Pancreas (tissue), 10 donors: ENCODE results near the gene PLD1. TPM values are rescaled to one million over a fixed set of nuclear protein-coding genes. Genes with fewer than 3 reads are reported as not detected.

Experiments
- ATAC-seq, 4 donors: fragments of 200-7000 bp; cut with Tn5 transposase; one replicate each; pipeline versions ENCODE4 v1.8.0 to v1.9.1; 2020; ENCODE audit warnings: mild to moderate bottlenecking in 4 of 4, moderate library complexity in 4 of 4
- DNase-seq, 6 donors: peaks; one replicate each; pipeline ENCODE4 v3.0.0-alpha.2; 2020
- FAIRE-seq: peaks from 2 replicates; lab custom pipeline; 2012; peaks lifted over from hg19 to GRCh38; lab: Jason Lieb, UNC
- H3K27ac ChIP-seq, 4 donors: fragments of 200-600 bp; sonication (generic); 1 replicate in 3 of 4; 2 replicates in 1 of 4; pipeline versions ENCODE4 v1.5.0 to v1.8.0; 2020
- H3K27me3 ChIP-seq, 4 donors: fragments of 200-600 bp; one replicate each; pipeline ENCODE4 v1.8.0; 2021
- H3K36me3 ChIP-seq, 3 donors: fragments of 200-600 bp; sonication (generic) in 1 of 3; one replicate each; pipeline versions ENCODE4 v1.5.0 to v1.8.0; 2020 to 2021
- H3K4me1 ChIP-seq, 3 donors: fragments of 200-600 bp; one replicate each; pipeline ENCODE4 v1.8.0; 2021
- H3K4me3 ChIP-seq, 4 donors: fragments of 200-600 bp; sonication (generic) in 2 of 4; one replicate each; pipeline versions ENCODE4 v1.5.0 to v1.8.0; 2020 to 2021
- H3K9me3 ChIP-seq, 4 donors: fragments of 200-600 bp; one replicate each; pipeline ENCODE4 v1.8.0; 2021
- WGBS, 2 donors: extraction: QIAGEN DNeasy Blood & Tissue Kit; methylation state at CpG; one replicate each; pipeline ENCODE4 v1.1.7; 2013; 5-methylcytosine and 5-hydroxymethylcytosine counted together
- intact Hi-C, 3 donors: fragments of 100-400 bp; cut with DNase I; formaldehyde crosslinking; loops; one replicate each; pipeline versions ENCODE4 v1.11.1 to v1.14.2; 2022
- polyA plus RNA-seq, 2 donors: library from polyadenylated mRNA; stranded (reverse); fragments of 200-250 nt; gene quantifications; one replicate each; pipeline ENCODE4 v1.2.3, GENCODE V29; 2013
- total RNA-seq, 6 donors: library from RNA; stranded (reverse); fragmentation: NEBNext Ultra II Directional in 4 of 6; extraction: Animal tissue kit (Norgen Biotek cat#: 25700) in 4 of 6; gene quantifications; one replicate each; pipeline versions ENCODE4 v1.2.1 to v1.2.4, GENCODE V29; 2021 to 2023
- TF ChIP-seq, protein P1 (sequence below), 4 donors: fragments of 200-600 bp; sonication (generic) in 3 of 4; IDR thresholded peaks; one replicate each; pipeline versions ENCODE4 v1.5.0 to v1.8.0; 2021; ENCODE audit warnings: antibody characterized with exemption in 4 of 4
- donor health status: healthy with polysubstance abuse.
- donor health status: DM: no; HTN: no; CAD: no; lungs with moderate emphysema.
- donor health status: DM: no; HTN: no; CAD: no.
- donor health status: control.
- donor health status: control.
- donor health status: Bipolar disorder and iron deficiency.
- donor health status: DM: yes; HTN: yes; CAD: no.
- donor health status: DM: no; HTN: no; CAD: no.
- donor health status: DM: no; HTN: no; CAD: no.
- donor health status: DM: yes; HTN: yes; CAD: no.

Gene PLD1
- total and polyA plus RNA-seq, 8 donors = 14.7 to 62.1 (median 33.7) TPM

DNA sequence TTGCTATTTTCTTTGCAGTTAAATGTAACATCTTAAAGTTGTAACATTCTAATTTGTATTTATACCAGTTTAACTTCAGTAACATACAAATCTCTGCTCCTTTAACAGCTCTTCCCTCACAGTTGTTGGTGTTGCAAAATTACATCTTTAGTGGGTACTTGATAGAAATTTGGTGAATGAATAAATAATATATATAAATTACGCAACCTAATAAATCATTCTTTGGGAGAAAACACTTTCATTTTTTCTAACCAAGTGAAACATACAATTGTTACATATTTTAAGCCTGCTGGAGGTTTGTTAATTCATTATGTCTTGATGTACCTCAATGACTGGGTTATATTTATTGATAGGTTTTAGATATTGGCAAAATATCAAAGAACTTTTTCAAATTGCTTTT, 118.8 kb downstream of the PLD1 start:
- no peaks in the 10 kb centered on the region for H3K27me3 ChIP-seq
- ATAC-seq = no peak
- H3K27ac ChIP-seq = no peak overlapping the region
- no peak overlapping the region for H3K4me3 ChIP-seq
- peaks cover 0 to 4% (median 0%) of the 10 kb centered on the region in 3 donors for H3K36me3 ChIP-seq
- WGBS, 2 donors = 93 to 98% methylated on average over 1 of the region's 1 CpG
- TF ChIP-seq, protein P1, sequence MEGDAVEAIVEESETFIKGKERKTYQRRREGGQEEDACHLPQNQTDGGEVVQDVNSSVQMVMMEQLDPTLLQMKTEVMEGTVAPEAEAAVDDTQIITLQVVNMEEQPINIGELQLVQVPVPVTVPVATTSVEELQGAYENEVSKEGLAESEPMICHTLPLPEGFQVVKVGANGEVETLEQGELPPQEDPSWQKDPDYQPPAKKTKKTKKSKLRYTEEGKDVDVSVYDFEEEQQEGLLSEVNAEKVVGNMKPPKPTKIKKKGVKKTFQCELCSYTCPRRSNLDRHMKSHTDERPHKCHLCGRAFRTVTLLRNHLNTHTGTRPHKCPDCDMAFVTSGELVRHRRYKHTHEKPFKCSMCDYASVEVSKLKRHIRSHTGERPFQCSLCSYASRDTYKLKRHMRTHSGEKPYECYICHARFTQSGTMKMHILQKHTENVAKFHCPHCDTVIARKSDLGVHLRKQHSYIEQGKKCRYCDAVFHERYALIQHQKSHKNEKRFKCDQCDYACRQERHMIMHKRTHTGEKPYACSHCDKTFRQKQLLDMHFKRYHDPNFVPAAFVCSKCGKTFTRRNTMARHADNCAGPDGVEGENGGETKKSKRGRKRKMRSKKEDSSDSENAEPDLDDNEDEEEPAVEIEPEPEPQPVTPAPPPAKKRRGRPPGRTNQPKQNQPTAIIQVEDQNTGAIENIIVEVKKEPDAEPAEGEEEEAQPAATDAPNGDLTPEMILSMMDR (IDR thresholded peaks at IDR 0.05) = no peak
- intact Hi-C loops = no loop called here
- FAIRE-seq = peak; percentile 63
- no peaks in the 10 kb centered on the region for H3K4me1 ChIP-seq
- no peaks in the 10 kb centered on the region for H3K9me3 ChIP-seq
- DNase-seq = no peak

DNA sequence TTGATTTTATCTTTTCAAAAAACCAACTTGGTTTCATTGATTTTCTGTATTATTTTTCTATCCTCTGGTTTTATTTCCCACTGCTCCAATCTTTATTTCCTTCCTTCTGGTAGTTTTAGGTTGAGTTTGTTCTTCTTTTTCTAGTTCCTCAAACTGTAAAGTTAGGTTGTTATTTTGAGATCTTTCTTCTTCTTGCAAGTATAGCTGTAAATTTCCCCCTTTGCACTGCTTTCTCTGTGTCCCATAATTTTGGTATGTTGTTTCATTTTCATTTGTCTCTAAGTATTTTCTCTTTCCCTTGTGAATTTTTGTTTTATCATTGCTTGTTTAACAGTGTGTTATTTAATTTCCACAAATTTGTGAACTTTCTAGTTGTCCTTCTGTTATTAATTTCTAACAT, 120.0 kb downstream of the PLD1 start:
- Histone ChIP-seq H3K27me3 (no peaks in the 10 kb centered on the region), H3K4me1 (no peaks in the 10 kb centered on the region), H3K36me3 (peaks cover 0 to 7% (median 0%) of the 10 kb centered on the region in 3 donors), H3K27ac (no peak overlapping the region), H3K4me3 (no peak overlapping the region), H3K9me3 (no peaks in the 10 kb centered on the region)
- TF ChIP-seq, protein P1 (IDR thresholded peaks at IDR 0.05) = no peak
- no peak for DNase-seq
- no peak for ATAC-seq
- intact Hi-C loops = no loop called here
- FAIRE-seq = peak; percentile 82

DNA sequence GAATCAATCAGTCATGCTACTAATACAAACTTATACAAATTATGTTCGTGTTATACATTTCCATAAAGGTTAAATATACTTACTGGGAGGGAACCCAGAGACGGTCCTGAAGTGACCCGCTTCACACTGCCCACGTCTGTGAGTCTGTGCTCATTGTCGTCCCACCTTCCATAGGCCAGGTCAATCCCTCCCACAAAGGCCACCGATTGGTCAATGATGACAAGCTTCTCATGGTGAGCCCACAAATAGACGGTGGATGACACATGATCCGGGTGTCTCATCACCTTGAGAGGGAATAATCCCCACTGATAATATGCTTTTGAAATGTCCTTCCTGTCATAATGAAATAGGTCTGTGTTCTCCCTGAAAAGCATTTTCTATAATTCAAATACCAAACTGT, 121.7 kb downstream of the PLD1 start:
- TF ChIP-seq, protein P1 (IDR thresholded peaks at IDR 0.05) = no peak
- FAIRE-seq (no peak), DNase-seq (no peak)

DNA sequence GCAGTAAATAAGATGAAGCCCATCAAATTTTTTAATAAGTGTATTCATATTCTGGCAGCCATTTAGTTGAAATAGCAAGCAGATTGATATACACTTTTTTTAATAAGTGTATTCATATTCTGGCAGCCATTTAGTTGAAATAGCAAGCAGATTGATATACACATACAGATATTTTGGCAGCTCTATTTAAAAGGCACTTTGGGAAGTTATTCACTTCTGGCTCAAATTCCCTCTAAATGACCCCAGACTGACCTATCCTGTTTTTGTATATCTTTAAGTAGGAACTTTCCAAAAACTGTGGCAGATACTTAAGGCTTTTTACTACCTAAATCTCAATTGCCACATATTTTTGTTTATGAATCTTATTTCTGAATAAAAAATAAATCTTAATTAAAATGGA, 122.3 kb downstream of the PLD1 start:
- no peak overlapping the region for H3K4me3 ChIP-seq
- TF ChIP-seq, protein P1 (IDR thresholded peaks at IDR 0.05) = no peak
- intact Hi-C loops = no loop called here
- H3K27ac ChIP-seq = peak overlapping the region in 1 of 4 donors; percentile 5
- DNase-seq (no peak), ATAC-seq (no peak), FAIRE-seq (no peak)
- no peaks in the 10 kb centered on the region for H3K27me3 ChIP-seq
- no peaks in the 10 kb centered on the region for H3K9me3 ChIP-seq
- H3K4me1 ChIP-seq = no peaks in the 10 kb centered on the region
- peaks cover 0 to 7% (median 0%) of the 10 kb centered on the region in 3 donors for H3K36me3 ChIP-seq

More for the DNA sequence above, 121.7 kb downstream of the PLD1 start:
- whole genome bisulfite sequencing, 2 donors = 84 to 95% methylated on average over 8 of the region's 8 CpGs
- no peaks in the 10 kb centered on the region for H3K9me3 ChIP-seq
- ATAC-seq = no peak
- H3K27ac ChIP-seq = no peak overlapping the region
- H3K4me3 ChIP-seq = no peak overlapping the region
- intact Hi-C loops = no loop called here
- H3K27me3 ChIP-seq = no peaks in the 10 kb centered on the region
- peaks cover 0 to 7% (median 0%) of the 10 kb centered on the region in 3 donors for H3K36me3 ChIP-seq
- H3K4me1 ChIP-seq = no peaks in the 10 kb centered on the region

- ATAC-seq (no peak), DNase-seq (no peak), FAIRE-seq (no peak)
- intact Hi-C loops = no loop called here
- TF ChIP-seq, protein P1 (IDR thresholded peaks at IDR 0.05) = no peak
- Histone ChIP-seq H3K36me3 (peaks cover 0 to 7% (median 0%) of the 10 kb centered on the region in 3 donors), H3K27ac (no peak overlapping the region), H3K27me3 (no peaks in the 10 kb centered on the region), H3K4me1 (no peaks in the 10 kb centered on the region), H3K4me3 (no peak overlapping the region), H3K9me3 (no peaks in the 10 kb centered on the region)
These were observed 122.7 kb downstream of the PLD1 start for GRCh38 chr3:171687581-171687980.
